Left ventricle myocardium superior (tissue), 1 donor: Measurements from ENCODE around the gene NXPE1. TPM values are rescaled to one million over a fixed set of nuclear protein-coding genes. Genes with fewer than 3 reads are reported as not detected.

Experiments
- ATAC-seq: fragments of 200-7000 bp; cut with Tn5 transposase; one replicate; pipeline ENCODE4 v1.9.1; 2020; ENCODE audit warnings: mild to moderate bottlenecking, moderate library complexity
- DNase-seq: peaks from one replicate; pipeline ENCODE4 v3.0.0-alpha.2; 2020
- intact Hi-C: fragments of 100-400 bp; cut with micrococcal nuclease; formaldehyde crosslinking; loops from one replicate; pipeline ENCODE4 v1.11.0; 2022
- total RNA-seq: library from RNA; stranded (reverse); fragmentation: NEBNext Ultra II Directional; extraction: Animal tissue kit (Norgen Biotek cat#: 25700); gene quantifications from one replicate; pipeline ENCODE4 v1.2.1, GENCODE V29; 2021
- donor health status: DM: no; HTN: yes; CAD: no; lungs with severe emphysema.

NXPE1 gene
- total RNA-seq, 1 donor from 2014 or later, result not detected

DNA sequence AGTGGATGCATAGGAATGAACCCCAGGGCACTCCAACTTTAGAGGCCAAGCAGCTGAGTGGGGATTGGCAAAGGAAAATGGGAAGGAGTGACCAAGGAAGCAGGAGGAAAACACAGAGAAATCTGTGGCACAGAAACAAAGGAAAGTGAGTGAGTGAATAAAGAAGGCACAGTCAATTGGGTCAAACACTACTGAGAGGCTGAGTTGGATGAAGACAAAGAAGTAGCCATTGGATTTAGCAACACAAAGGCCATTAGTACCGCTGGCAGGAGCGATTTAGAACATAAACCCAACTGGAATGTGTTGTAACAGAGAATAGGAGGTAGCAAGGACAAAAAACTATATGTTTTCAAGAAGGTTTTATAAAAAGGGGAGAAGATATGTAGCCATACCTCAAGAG is 6.6 kb upstream of the NXPE1 start:
- intact Hi-C loops, result no loop called here
- no peak for DNase-seq
- ATAC-seq, result no peak

DNA sequence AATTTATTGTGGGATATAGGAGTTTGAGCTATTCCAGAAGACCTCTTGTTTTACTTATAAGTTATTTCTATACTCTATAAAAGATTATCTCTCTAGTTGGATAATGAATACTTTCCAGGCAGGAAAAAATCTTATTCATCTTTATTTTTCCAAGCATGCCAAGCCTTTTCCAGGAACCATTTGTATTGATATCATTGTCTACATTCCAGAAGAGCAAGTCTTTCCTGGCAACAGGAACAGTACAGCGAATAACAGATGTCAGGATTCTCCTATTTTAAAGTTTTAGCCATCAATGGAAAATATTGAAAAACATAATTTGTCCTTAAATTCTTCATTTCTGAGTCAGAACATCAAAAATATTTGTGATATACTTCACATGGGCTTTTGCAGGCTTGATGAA is 5.2 kb upstream of the NXPE1 start:
- no peak for DNase-seq
- intact Hi-C loops, result no loop called here
- no peak for ATAC-seq

DNA sequence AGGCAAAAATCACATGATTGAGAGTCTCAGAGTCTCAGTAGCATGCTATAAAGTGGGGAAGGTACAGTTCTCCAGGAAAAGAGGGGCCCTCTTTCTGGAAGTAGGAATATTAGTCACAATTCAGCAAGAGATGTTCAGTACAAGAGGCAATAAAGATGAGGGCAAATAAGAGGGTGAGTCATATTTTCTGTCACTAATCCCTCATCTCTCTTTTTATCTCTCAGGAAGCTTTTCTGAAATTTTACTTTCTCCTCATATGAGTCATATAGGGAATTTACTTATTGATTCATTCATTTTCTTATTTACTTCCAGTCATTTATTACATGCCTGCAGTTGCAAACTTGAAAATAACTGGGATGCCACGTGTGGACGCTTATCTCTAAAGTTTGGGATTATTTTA is 3.4 kb upstream of the NXPE1 start:
- intact Hi-C loops, result no loop called here
- no peak for DNase-seq
- no peak for ATAC-seq

- ATAC-seq (no peak), DNase-seq (no peak)
- intact Hi-C loops, result no loop called here
These were observed 2.7 kb upstream of the NXPE1 start for GRCh38 chr11:114562166-114562916.

DNA sequence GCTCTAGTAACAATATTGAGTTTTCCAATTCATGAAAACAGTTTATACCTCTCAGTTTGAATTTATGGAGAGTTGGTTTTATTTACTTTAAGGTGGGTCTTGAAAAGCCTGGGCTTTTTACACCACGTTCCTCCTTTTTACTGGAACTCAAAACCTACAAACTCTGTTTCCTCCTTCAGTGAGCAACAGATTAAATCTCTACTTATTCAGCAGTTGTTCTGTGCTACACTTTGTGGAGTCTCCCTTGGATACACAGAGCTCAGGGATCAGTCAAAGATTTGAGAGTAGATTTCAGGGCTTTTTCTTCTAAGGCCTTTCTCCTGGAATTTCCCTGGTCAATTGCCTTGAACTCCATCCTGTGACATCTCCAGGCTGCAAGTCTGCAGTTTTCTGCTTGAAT is 3.5 kb downstream of the NXPE1 start:
- no peak for DNase-seq
- ATAC-seq, result no peak
- intact Hi-C loops, result no loop called here

GRCh38 chr11:114553642-114554041 is 6.0 kb downstream of the NXPE1 start:
- intact Hi-C loops, result no loop called here
- ATAC-seq, result no peak
- DNase-seq, result no peak

GRCh38 chr11:114551060-114551459 is 8.6 kb downstream of the NXPE1 start:
- intact Hi-C loops, result no loop called here

DNA sequence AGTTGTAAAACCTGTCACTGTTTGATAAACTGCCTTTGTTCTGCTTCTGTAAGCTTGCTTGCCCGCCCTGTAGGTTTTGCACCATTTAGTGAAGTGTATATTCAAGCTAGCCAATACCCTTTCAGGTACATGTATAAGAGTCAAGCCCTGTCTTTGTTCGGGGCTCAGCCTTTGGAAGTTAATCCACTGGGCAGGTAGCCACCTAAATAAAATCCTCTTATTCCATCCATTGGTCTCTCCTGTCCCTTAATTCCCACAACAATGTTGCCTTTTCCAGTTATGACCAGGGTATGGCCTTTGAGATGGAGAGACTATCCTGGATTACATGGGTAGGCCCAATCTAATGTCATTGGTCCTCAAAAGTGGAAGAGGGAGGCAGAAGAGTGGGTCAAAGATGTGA is 34.0 kb downstream of the NXPE1 start:
- DNase-seq, result no peak
- intact Hi-C loops, result no loop called here

More at GRCh38 chr11:114551060-114551459, 8.6 kb downstream of the NXPE1 start:
- no peak for ATAC-seq
- DNase-seq, result no peak

DNA sequence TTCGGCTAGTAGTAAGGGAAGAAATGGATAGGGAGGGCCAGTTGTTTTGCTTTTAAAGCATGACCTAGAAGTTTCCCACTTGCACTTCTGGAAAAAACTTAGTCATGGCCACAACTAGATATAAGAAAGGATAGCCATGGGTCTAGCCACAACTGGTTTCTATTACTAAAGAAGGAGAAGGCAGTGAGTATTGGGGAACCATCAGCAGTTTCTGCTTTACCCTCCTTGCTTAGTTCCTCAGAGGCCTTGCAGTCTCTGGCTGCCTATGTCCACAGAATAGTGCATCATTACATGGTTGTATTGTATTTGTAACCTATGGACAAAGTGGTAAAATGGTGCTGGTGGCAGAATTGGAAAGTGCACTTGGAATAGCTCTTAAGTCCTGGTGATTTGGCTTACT is 35.6 kb downstream of the NXPE1 start:
- no peak for DNase-seq
- intact Hi-C loops, result no loop called here
- no peak for ATAC-seq

More for the DNA sequence above, 34.0 kb downstream of the NXPE1 start:
- no peak for ATAC-seq

DNA sequence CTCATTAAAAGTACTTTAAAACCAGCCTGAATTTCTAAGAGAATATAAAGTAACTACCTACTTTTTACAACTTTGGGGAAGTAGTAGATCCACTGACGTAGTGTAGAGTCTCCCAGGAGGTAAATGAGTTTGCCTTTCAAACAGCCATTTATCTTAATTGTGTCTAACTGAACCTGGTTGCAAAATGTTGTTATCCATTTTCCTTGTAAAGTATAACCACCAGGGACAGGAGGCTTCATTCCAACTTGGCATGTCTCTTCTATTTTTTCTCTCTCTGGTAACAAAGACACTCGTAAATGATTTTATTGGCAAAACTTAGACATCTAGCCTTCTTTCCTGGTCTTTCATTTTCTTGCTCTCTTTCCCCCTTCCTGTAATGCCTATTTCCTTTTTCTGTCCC is 36.9 kb downstream of the NXPE1 start:
- ATAC-seq (no peak), DNase-seq (no peak)
- intact Hi-C loops, result no loop called here

GRCh38 chr11:114511538-114511937 is 48.1 kb downstream of the NXPE1 start:
- ATAC-seq, result no peak
- intact Hi-C loops, result no loop called here
- no peak for DNase-seq

DNA sequence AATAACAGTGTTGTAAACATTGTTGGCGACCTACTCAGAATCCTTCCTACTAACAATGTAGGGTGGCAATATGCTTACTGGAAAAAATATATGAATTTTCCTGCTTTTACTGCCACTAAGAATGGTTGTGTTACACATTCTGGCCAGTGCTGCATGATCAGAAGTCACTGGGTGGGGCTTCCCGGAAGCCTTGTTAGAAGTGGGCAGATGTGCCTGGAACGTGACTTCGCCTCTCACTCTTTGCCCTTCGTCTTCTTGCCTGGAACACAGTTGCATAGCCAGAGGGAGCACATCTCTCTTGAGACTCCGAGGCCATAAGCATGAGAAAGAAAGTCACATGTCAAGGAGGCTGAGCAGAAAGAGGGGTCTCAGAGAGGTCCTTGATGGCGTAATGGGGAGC is 48.6 kb downstream of the NXPE1 start:
- intact Hi-C loops, result no loop called here
- ATAC-seq (no peak), DNase-seq (no peak)

DNA sequence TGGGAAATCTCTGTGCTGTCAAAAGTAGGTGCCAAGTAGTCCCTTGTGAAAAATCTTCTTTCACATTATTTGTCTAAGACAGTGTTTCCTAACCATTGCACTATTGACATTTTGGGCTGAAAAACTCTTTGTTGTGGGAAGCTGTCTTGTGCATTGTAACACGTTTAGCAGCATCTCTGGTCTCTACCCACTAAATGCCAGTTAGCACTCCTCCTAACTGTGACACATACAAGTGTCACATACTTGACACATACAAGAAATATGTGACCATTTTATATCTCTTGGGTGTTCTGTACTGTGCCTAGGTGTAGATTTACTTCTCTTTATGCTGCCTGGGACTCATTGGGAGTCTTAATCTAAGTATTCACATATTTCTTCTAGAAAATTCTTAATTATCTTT is 57.8 kb downstream of the NXPE1 start:
- intact Hi-C loops, result no loop called here
- DNase-seq (no peak), ATAC-seq (no peak)

GRCh38 chr11:114499756-114500155 is 59.9 kb downstream of the NXPE1 start:
- DNase-seq, result no peak
- ATAC-seq, result no peak
- intact Hi-C loops, result no loop called here

DNA sequence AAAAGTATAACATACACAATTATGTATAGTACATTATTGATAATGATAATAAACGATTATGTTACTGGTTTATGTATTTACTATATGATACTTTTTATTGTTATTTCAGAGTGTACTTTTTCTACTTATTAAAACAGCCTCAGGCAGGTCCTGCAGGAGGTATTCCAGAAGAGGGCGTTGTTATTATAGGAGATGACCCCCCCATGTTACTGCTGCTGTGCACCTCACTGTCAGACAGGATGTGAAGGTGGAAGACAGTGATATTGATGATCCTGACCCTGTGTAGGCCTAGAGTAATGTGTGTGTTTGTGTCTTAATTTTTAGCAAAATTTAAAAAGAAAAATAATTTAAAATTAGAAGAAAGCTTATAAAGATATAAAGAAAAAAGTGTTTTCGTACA is 62.8 kb downstream of the NXPE1 start:
- intact Hi-C loops, result no loop called here
- ATAC-seq (no peak), DNase-seq (no peak)

GRCh38 chr11:114483929-114484328 is 75.8 kb downstream of the NXPE1 start:
- intact Hi-C loops, result no loop called here
- no peak for DNase-seq

DNA sequence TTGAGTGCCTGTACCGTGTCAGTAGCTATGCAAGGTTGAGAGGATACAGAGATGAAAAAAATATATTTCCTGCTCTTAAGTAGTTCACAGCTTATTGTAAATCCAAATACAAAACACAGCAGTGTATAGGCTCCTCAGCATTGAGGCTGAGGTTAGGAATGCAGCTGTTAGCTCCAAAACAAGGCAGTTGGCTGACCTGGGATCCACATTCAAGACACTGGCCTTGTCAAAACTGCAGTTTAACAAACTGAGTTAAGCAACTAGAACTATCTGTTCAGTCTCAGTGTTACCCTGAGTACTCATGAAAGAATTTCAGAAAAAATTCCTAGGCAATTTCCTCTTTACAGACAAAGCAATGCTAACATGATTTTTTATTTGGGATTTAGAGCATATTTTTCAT is 77.6 kb downstream of the NXPE1 start:
- ATAC-seq (no peak), DNase-seq (no peak)
- intact Hi-C loops, result no loop called here

More at GRCh38 chr11:114483929-114484328, 75.8 kb downstream of the NXPE1 start:
- ATAC-seq, result no peak

DNA sequence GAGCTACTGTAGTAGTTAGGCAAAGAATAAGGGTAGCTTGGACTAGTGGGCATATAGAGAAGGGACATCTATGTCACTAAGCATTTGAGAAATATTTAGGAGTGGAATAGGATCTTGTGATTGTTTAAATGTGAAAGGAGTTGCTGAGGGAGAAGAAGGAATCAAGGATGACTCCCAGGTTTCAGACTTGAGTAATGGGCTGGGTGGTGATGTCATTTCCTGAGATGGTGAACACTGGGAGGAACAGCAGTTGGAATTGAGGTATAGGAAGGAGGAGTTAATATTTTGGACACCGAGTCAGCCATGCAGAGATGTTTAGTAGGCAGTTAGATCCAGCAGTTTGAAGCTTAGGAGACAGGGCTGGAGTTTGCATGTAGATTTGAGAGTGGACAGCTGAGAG is 80.3 kb downstream of the NXPE1 start:
- intact Hi-C loops, result no loop called here
- DNase-seq (no peak), ATAC-seq (no peak)

GRCh38 chr11:114478768-114479167 is 80.9 kb downstream of the NXPE1 start:
- ATAC-seq, result peak; percentile 43
- intact Hi-C loops, result no loop called here
- DNase-seq, result no peak

DNA sequence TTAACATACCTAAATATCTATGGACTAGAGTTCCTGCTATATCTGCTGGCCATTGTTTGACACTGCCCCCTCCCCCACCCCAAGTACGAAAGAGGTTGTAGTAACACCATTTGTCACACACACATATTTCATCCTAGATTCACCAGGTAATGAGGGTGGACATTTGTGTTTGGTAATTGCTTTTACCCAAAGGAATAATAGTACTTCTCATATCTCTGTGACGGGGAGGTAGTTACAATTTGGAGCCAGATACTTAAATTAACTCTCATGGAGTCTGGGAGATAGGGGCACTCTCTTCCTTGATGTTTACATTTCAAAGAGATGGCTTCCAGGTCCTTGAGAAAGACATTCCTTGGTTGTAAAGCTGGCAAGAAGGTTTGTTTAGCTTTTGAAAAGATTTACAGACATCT is 81.7 kb downstream of the NXPE1 start:
- ATAC-seq, result no peak
- DNase-seq, result no peak
- intact Hi-C loops, result no loop called here

DNA sequence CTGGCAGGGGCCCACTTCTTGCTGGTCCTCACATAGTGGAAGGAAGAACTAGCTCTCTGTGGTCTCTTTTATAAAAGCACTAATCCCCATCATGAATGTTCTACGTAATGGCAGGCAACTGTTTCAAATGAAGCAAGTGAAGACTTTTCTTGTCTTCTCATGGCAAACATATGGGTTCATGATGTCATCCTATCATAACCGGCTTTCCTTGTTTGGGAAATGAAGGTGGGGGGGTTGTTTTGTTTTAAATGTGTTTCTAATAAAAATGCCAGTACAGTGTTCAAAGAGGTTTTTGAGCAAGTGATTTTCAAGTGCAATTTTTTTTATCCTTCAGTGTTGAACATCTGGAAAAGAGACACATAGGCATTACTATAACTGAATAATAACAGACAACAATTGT is 87.0 kb downstream of the NXPE1 start:
- ATAC-seq, result no peak
- intact Hi-C loops, result no loop called here
- no peak for DNase-seq
